ENCODE results near the gene SELENOV. TPM values are rescaled to one million over a fixed set of nuclear protein-coding genes. Genes with fewer than 3 reads are reported as not detected.

Gene SELENOV
- total RNA-seq, 1 donor from 2014 or later = 2.9 TPM

GRCh38 chr19:39532233-39533002, 17.5 kb downstream of the SELENOV start, which contains the start of gene EID2B:
Gene EID2B (minus strand): TSS chr19:39532852. CDS start chr19:39532802, 50 bp downstream.
- Mint-ChIP-seq H3K4me3 (ENCODE audit: unreplicated experiment) (peak within 1 kb of the TSS; percentile 96), H3K4me1 (ENCODE audit: unreplicated experiment) (no peaks in the 10 kb centered on the region), H3K9me3 (ENCODE audit: unreplicated experiment) (no peaks in the 10 kb centered on the region), H3K27me3 (ENCODE audit: unreplicated experiment) (no peaks in the 10 kb centered on the region), H3K36me3 (ENCODE audit: low read depth, unreplicated experiment) (peaks cover 4% of the 10 kb centered on the region), H3K27ac (ENCODE audit: unreplicated experiment) (no peak within 1 kb of the TSS)
- TF ChIP-seq CTCF (IDR thresholded peaks at IDR 0.05; ENCODE audit: unreplicated experiment) = peak; percentile 90
- DNase-seq (ENCODE audit: low spot score) = peak; percentile 95

GRCh38 chr19:39533003-39533512, 18.1 kb downstream of the SELENOV start:
- peaks cover 4% of the 10 kb centered on the region for H3K36me3 Mint-ChIP-seq (ENCODE audit: low read depth, unreplicated experiment)
- H3K9me3 Mint-ChIP-seq (ENCODE audit: unreplicated experiment) = no peaks in the 10 kb centered on the region
- peak; percentile 28 for TF ChIP-seq CTCF (IDR thresholded peaks at IDR 0.05; ENCODE audit: unreplicated experiment)
- DNase-seq (ENCODE audit: low spot score) = no peak
- H3K27ac Mint-ChIP-seq (ENCODE audit: unreplicated experiment) = no peak overlapping the region
- peaks cover under 1% of the 10 kb centered on the region for H3K4me1 Mint-ChIP-seq (ENCODE audit: unreplicated experiment)
- no peaks in the 10 kb centered on the region for H3K27me3 Mint-ChIP-seq (ENCODE audit: unreplicated experiment)
- H3K4me3 Mint-ChIP-seq (ENCODE audit: unreplicated experiment) = peak overlapping the region; percentile 96

- Mint-ChIP-seq H3K9me3 (ENCODE audit: unreplicated experiment) (no peaks in the 10 kb centered on the region), H3K4me1 (ENCODE audit: unreplicated experiment) (peaks cover 6% of the 10 kb centered on the region), H3K27ac (ENCODE audit: unreplicated experiment) (no peak overlapping the region), H3K36me3 (ENCODE audit: low read depth, unreplicated experiment) (no peaks in the 10 kb centered on the region), H3K27me3 (ENCODE audit: unreplicated experiment) (peaks cover under 1% of the 10 kb centered on the region), H3K4me3 (ENCODE audit: unreplicated experiment) (no peak overlapping the region)
- TF ChIP-seq CTCF (IDR thresholded peaks at IDR 0.05; ENCODE audit: unreplicated experiment) = no peak
- DNase-seq (ENCODE audit: low spot score) = no peak
Measured at GRCh38 chr19:39533791-39534190, 18.9 kb downstream of the SELENOV start.

- peaks cover 11% of the 10 kb centered on the region for H3K27me3 Mint-ChIP-seq (ENCODE audit: unreplicated experiment)
- H3K27ac Mint-ChIP-seq (ENCODE audit: unreplicated experiment) = peak overlapping the region; percentile 94
- H3K36me3 Mint-ChIP-seq (ENCODE audit: low read depth, unreplicated experiment) = peaks cover 5% of the 10 kb centered on the region
- H3K4me3 Mint-ChIP-seq (ENCODE audit: unreplicated experiment) = peak overlapping the region; percentile 96
- no peak for TF ChIP-seq CTCF (IDR thresholded peaks at IDR 0.05; ENCODE audit: unreplicated experiment)
- peaks cover 35% of the 10 kb centered on the region for H3K4me1 Mint-ChIP-seq (ENCODE audit: unreplicated experiment)
- no peaks in the 10 kb centered on the region for H3K9me3 Mint-ChIP-seq (ENCODE audit: unreplicated experiment)
- DNase-seq (ENCODE audit: low spot score) = no peak
Measured at GRCh38 chr19:39539165-39539517, 24.2 kb downstream of the SELENOV start.

Data from endothelial cell (in vitro differentiated cells).